Measurements from ENCODE around the gene ARHGEF40.
"Not testable (repeated sequence)": the region's sequence is repeated elsewhere in the genome, so short reads cannot be mapped to it uniquely, and the experiment has no call there.

- TF ChIP-seq POLR2A, POLR2AphosphoS5 (IDR thresholded peaks at IDR 0.05; ENCODE audit: low read depth, low read length): not testable (repeated sequence)
Measured at GRCh38 chr14:21040941-21041340, 29.2 kb upstream of the ARHGEF40 start.

Measured in GM12892 (cell line).